ENCODE measurements around the gene LGALS1. TPM values are rescaled to one million over a fixed set of nuclear protein-coding genes. Genes with fewer than 3 reads are reported as not detected.

The LGALS1 gene
- total RNA-seq, 1 experiment from 2014 or later, result 1,080 TPM

- TF ChIP-seq REST (IDR thresholded peaks at IDR 0.05; ENCODE audit: low read depth), result no peak
Measured at GRCh38 chr22:37677493-37677974, 2.1 kb downstream of the LGALS1 start (continued).

- no peak for TF ChIP-seq JUND (IDR thresholded peaks at IDR 0.05)
- no peak for TF ChIP-seq CEBPB (IDR thresholded peaks at IDR 0.05; ENCODE audit: low read depth)
- TF ChIP-seq EZH2 (IDR thresholded peaks at IDR 0.05), result no peak
- TF ChIP-seq CBX3 (IDR thresholded peaks at IDR 0.05; ENCODE audit: low read depth), result no peak
- TF ChIP-seq FOSL1 (IDR thresholded peaks at IDR 0.05; ENCODE audit: low read depth), result no peak
- TF ChIP-seq MAX (IDR thresholded peaks at IDR 0.05), result no peak
- no peak for TF ChIP-seq ELF1 (IDR thresholded peaks at IDR 0.05; ENCODE audit: borderline replicate concordance, low read depth)
- no peak for TF ChIP-seq YY1 (IDR thresholded peaks at IDR 0.05; ENCODE audit: extremely low read depth, insufficient replicate concordance, low read depth, low read length)
- no peak for TF ChIP-seq ZFX (IDR thresholded peaks at IDR 0.05)
- TF ChIP-seq SRF (IDR thresholded peaks at IDR 0.05; ENCODE audit: low read depth), result no peak
- Histone ChIP-seq H4K20me1 (ENCODE audit: insufficient read depth) (no peaks in the 10 kb centered on the region), H3K4me2 (ENCODE audit: low read length) (peak overlapping the region; percentile 1; the same call in 1 of the 2 replicates), H3K27me3 (ENCODE audit: insufficient read depth, low read length) (no peaks in the 10 kb centered on the region), H3K9me3 (ENCODE audit: control insufficient read depth in 1 of 2, insufficient read depth in 1 of 2, low read depth in 1 of 2, low read length in 2 of 2) (no peaks in the 10 kb centered on the region), H3K27ac (ENCODE audit: low read depth, low read length) (no peak overlapping the region), H3K79me2 (ENCODE audit: insufficient read depth, low read length) (peaks cover 13% of the 10 kb centered on the region; the same call in 1 of the 2 replicates), H3K9me2 (ENCODE audit: insufficient read depth) (no peaks in the 10 kb centered on the region), H2AFZ (ENCODE audit: low read depth, low read length, poor library complexity, severe bottlenecking) (no peak overlapping the region), H3K36me3 (ENCODE audit: control insufficient read depth in 1 of 2, insufficient read depth in 2 of 2, low read length in 2 of 2) (peaks cover 5 to 11% of the 10 kb centered on the region in 2 experiments; a peak in 3 of 4 replicates), H3K9ac (ENCODE audit: low read length) (no peak overlapping the region), H3K4me1 (ENCODE audit: control insufficient read depth in 1 of 2, insufficient read depth in 2 of 2, low read length in 2 of 2) (peaks cover 28 to 65% of the 10 kb centered on the region in 2 experiments), H3K4me3 (replicated peaks in 1 of 2; ENCODE audit: low read depth in 1 of 2, low read length in 2 of 2) (no peak overlapping the region)
- POLR2A ChIA-PET, result interaction anchor here (0.6 to 2.6 kb wide), 3 partner anchors 11 to 35 kb away, joined by 3 to 6 read pairs (median 5); no protein-coding TSS in a partner anchor
- DNase-seq (ENCODE audit: low read depth, low spot score) (no peak), ATAC-seq (no peak)
- intact Hi-C loops (cut with micrococcal nuclease), result no loop called here
- CTCF ChIA-PET, result interaction anchor here (0.6 kb wide), 1 partner anchor 1488 kb away, joined by 4 read pairs; no protein-coding TSS in a partner anchor
- no TSS peak for BruUV-seq (replicated peaks)
- RAD21 ChIA-PET (ENCODE audit: low non-redundant PET in 1 of 2, low total read pairs in 2 of 2, uncharacterized antibody in 2 of 2, unreplicated experiment in 2 of 2), result no interaction called here
Measured at GRCh38 chr22:37678372-37678771, 2.9 kb downstream of the LGALS1 start.

All from HCT116 (cell line).